GM19395 (cell line): ENCODE results near the gene LEKR1.
"Not testable (repeated sequence)": the region's sequence is repeated elsewhere in the genome, so short reads cannot be mapped to it uniquely, and the experiment has no call there.

Source experiments
- ATAC-seq: cut with Tn5 transposase; IDR thresholded peaks from one replicate; pipeline ENCODE4 v1.9.1; 2021; ENCODE audit warnings: mild to moderate bottlenecking, moderate library complexity; ENCODE audit not compliant: unreplicated experiment

The LEKR1 gene

DNA sequence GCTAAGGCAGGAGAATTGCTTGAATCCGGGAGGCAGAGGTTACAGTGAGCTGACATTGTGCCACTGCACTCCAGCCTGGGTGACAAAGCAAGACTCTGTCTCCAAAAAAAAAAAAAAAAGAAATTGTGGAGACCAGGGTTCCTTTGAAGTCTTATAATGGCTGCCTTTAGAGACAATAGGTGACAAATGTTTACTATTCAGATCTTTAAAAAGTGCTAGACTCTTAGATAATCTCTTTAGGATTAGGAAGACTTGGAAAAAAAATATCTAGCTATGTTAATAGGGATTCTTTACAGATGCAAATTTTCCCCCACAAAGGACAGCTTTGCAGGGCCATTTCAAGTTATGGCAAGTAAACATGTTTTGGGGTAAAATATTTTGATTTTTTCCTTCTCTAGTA is 71.7 kb downstream of the LEKR1 start:
- not testable (repeated sequence) for ATAC-seq

DNA sequence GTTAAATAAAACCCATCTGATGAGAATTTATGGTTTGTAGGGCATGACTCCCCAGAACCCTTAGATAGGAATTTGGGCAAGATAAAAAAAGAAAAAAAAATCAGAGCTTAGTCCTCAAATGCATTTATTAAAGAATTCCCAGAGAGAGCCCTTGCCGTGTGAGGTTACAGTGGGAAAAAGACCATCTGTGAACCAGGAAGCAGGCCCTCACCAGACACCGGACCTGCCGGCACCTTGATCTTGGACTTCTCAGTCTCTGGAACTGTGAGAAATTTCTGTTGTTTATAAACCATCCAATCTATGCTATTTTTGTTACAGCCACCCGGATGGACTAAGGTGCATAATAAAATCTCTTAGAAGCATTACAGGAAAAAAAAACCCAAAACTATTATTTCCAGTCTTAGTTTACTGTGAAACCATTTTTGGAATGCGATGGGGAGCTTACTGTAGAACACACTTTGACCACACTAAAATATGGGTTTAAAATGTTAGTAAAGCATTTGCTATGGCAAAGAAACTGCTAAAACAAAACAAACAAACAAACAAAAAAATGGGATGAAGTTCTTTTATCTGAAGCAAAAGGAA is 72.2 kb downstream of the LEKR1 start:
- ATAC-seq, result no peak

DNA sequence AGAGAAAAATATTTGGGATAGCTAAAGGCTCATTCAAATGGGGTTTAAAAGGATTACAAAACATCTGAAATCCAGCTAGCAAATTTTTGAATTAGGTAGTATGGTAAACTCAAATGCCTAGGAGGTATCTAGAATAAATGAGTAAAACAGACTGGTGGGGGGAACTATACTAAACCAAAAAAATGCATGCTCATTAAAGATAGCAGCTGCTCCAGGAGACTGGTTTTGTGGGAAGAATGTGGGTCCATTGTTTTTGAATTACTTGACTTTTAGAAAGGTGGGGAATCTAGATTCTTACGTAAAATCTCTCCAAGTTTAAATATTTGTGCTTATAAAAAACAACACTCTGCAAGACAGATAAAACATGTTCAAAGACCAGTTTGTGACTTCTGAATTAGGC is 73.8 kb downstream of the LEKR1 start:
- ATAC-seq, result no peak

GRCh38 chr3:156902916-156903315 is 76.8 kb downstream of the LEKR1 start:
- ATAC-seq, result no peak

GRCh38 chr3:156906275-156906674 is 80.1 kb downstream of the LEKR1 start:
- ATAC-seq, result no peak

- ATAC-seq, result no peak
Observed at GRCh38 chr3:156908398-156908797, 82.2 kb downstream of the LEKR1 start.

- ATAC-seq, result no peak
Observed at GRCh38 chr3:156910022-156910421, 83.9 kb downstream of the LEKR1 start.

DNA sequence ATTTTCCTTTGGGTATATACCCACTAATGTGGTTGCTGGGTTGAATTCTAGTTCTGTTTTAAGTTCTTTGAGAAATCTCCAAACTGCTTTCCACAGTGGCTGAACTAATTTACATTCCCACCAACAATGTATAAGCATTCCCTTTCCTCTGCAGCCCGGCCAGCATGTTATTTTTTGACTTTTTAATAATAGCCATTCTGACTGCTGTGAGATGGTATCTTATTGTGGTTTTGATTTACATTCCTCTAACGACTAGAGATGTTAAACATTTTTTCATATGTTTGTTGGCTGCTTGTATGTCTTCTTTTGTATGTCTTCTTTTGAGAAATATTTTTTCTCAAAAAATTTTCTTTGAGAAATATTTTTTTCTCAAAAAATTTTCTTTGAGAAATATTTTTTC is 84.7 kb downstream of the LEKR1 start:
- not testable (repeated sequence) for ATAC-seq

DNA sequence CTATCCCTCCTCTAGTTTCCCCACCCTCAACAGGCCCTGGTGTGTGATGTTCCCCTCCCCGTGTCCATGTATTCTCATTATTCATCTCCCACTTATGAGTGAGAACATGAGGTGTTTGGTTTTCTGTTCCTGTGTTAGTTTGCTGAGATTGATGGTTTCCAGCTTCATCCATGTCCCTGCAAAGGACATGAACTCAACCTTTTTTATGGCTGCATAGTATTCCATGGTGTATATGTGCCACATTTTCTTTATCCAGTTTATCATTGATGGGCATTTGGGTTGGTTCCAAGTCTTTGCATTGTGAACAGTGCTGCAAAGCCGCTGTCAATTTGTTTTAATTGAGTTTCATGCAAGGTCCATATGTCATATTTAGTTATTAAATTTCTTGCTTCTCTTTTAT is 88.1 kb downstream of the LEKR1 start:
- ATAC-seq, result not testable (repeated sequence)

GRCh38 chr3:156915372-156915771 is 89.2 kb downstream of the LEKR1 start:
- ATAC-seq, result no peak

GRCh38 chr3:156918746-156919145 is 92.6 kb downstream of the LEKR1 start:
- ATAC-seq, result no peak

DNA sequence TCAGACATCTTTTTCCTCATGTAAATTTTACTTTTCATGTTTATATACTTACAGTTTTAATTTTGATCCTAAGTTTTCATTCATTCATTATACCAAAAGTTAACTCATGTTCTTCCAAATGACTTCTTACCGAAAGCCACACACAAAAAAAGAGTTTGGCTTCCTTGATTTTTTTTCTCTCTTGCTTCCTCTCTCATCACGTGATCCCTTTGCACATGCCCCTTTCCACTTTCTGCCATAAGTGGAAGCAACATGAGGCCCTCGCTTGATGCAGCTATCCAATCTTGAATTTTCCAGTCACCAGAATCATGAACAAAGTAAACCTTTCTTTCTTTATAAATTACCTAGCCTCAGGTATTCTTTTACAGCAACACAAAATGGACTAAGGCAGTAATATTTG is 93.7 kb downstream of the LEKR1 start:
- ATAC-seq, result no peak

GRCh38 chr3:156920399-156920798 is 94.2 kb downstream of the LEKR1 start:
- ATAC-seq, result no peak

GRCh38 chr3:156923349-156923748 is 97.2 kb downstream of the LEKR1 start:
- ATAC-seq, result no peak

- no peak for ATAC-seq
Observed at GRCh38 chr3:156938724-156939123, 112.6 kb downstream of the LEKR1 start.

GRCh38 chr3:156939315-156939714 is 113.2 kb downstream of the LEKR1 start:
- ATAC-seq, result no peak

DNA sequence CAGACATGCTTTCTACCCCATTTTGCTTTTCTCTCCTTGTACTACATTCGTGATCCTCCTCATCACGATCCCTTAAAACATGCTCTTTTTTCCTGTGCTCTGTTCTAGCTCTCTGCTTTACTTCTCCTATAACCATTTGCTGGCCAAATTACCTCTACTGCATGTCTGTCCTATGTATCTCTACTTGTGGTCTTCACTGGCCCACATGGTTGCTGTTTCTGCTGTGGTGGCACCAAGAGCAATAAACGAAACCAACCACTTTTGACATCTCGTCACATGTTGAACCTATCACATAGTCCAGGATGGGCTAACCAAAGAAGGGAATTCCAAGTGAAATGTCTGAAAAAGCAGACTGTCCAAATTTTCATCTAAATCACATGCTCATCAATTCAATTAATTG is 115.2 kb downstream of the LEKR1 start:
- ATAC-seq, result no peak

DNA sequence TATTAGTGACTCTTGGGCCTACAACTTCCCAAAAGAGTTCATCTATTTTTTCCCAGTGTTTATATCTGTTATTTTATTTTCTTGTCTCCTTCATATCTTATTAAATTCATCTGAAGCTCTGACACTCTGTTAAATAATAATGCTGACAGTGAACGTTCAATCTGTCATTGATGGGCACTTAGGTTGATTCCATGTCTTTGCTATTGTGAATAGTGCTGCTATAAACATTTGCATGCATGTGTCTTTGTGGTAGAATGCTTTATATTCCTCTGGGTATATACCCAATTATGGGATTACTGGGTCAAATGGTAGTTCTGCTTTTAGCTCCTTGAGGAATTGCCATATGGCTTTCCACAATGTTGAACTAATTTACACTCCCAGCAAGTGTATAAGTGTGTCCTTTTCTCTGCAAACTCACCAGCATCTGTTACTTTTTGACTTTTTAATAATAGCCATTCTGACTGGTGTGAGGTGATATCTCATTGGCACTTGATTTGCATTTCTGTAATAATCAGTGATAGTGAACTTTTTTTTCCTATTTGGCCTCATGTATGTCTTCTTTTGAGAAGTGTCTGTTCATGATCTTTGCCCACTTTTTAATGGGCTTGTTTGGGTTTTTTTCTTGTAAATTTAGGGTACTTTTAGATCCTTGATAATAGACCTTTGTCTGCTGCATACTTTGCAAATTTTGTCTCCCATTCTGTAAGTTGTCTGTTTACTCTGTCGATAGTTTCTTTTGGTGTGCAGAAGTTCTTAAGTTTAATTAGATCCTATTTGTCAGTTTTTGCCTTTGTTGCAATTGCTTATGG is 122.5 kb downstream of the LEKR1 start:
- no peak for ATAC-seq

DNA sequence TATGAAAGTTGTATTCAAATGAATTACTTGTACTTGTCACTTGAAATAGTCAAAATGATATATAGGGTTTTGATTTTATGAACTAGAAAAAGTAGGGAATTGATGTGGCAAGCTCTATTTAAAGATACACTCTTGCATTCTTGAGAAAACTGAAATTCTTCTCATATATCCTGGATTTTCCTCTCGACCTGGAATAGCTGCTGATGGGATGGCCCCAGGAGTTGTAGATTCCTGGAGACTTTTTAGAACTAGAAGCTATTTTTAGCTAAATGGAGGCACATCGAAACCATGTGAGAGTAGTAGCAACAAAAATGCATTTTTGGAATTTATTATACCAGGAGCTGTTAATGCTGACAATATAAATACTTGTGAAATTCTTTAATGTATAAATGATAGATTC is 125.9 kb downstream of the LEKR1 start:
- ATAC-seq, result no peak

- no peak for ATAC-seq
Observed at GRCh38 chr3:156957715-156958114, 131.6 kb downstream of the LEKR1 start.

DNA sequence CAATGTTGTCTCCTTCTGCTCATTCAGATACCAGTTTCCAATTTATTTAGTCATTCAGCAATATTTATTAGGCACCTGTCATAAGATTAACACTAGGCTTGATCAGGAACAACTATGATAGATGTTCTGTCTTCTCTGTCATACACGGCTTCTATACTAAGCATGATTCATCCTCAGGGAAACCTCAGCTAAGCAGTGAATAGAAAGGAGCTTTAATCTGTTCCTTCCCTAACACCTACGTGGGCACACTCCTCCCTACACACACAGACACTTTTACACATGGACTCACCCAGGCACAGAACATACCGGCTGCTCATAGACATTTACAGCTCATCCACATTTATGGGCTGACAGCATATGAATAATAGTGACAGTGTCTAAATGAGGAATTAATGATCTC is 136.9 kb downstream of the LEKR1 start:
- ATAC-seq, result no peak

GRCh38 chr3:156964577-156964976 is 138.4 kb downstream of the LEKR1 start:
- no peak for ATAC-seq

DNA sequence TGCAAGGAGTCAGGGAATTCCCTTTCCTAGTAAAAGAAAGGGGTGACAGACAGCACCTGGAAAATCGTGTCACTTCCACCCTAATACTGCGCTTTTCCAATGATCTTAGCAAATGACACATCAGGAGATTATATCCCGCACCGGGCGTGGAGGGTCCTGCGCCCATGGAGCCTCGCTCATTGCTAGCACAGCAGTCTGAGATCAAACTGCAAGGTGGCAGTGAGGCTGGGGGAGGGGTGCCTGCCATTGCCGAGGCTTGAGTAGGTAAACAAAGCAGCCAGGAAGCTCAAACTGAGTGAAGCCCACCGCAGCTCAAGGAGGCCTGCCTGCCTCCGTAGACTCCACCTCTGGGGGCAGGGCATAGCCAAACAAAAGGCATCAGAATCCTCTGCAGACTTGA is 140.2 kb downstream of the LEKR1 start:
- ATAC-seq, result not testable (repeated sequence)
